ENCODE results near the gene BTN2A1.
"Not testable (repeated sequence)": the region's sequence is repeated elsewhere in the genome, so short reads cannot be mapped to it uniquely, and the experiment has no call there.

Gene BTN2A1

DNA sequence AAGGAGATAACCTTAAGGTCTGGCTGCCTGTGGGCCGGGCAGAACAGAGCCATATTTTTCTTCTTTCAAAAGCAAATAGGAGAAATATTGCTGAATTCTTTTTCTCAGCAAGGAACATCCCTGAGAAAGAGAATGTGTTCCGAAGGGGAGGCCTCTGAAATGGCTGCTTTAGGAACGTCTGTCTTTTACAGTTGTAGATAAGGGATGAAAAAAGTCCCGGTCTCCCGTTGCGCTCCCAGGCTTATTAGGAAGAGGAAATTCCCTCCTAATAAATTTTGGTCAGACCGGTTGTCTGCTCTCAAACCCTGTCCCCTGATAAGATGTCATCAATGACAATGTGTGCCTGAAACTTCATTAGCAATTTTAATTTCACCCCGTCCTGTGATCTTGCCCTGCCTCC lies 24.1 kb upstream of the BTN2A1 start:
- DNase-seq, result not testable (repeated sequence)

DNA sequence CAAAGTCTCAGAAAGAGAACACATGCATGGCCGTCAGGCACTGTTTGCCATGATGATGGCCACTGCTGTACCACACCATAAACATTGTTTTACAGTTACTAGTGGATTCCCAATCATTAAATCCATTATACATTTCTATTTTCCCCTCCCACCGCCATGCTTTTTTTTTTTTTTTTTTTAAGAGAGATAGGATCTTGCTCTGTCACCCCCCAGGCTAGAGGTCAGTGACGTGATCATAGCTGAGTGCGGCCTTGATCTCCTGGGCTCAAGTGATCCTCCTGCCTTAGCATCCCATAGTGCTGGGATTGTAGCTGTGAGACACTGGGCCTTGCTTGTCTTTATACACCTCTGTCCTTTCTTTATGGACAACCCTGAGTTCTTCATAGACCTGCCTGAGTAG lies 21.7 kb upstream of the BTN2A1 start:
- no peak for DNase-seq

DNA sequence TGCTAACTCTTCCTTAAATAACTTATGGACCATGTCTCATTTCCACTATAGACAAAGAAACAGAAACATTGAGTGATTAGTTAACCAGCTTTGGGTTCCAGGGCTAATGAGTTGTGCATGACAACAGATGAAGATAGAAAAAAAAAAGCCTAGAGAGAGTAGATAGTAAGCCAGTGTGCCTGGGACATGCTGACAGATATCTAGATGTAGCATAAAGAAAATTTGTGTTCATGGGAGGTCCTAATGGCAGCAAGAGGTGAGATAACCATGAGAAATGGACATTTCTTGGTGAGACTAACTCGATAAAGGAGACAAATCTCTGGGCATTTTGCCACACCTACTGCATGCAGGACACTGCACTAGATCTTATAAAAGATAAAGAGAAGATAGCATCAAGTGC lies 20.2 kb upstream of the BTN2A1 start:
- no peak for DNase-seq

DNA sequence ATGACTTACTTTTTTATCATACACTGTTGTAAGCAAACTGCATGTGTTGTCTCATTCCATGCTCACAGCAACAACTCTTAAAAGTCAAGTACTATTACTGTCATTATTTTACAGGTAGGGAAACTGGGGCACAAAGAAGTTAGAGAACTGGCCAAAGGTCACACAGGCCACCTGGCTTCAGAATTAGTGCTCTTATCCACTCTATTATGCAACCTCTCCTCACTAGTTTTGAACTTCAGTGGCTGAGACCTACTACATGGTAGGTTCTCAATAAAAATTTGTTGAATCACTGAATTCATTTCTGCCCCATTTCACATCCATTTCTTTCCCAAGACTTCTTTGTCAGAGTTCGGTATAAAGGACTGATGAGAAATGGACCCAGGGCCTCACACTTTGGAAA lies 19.8 kb upstream of the BTN2A1 start:
- DNase-seq, result no peak

DNA sequence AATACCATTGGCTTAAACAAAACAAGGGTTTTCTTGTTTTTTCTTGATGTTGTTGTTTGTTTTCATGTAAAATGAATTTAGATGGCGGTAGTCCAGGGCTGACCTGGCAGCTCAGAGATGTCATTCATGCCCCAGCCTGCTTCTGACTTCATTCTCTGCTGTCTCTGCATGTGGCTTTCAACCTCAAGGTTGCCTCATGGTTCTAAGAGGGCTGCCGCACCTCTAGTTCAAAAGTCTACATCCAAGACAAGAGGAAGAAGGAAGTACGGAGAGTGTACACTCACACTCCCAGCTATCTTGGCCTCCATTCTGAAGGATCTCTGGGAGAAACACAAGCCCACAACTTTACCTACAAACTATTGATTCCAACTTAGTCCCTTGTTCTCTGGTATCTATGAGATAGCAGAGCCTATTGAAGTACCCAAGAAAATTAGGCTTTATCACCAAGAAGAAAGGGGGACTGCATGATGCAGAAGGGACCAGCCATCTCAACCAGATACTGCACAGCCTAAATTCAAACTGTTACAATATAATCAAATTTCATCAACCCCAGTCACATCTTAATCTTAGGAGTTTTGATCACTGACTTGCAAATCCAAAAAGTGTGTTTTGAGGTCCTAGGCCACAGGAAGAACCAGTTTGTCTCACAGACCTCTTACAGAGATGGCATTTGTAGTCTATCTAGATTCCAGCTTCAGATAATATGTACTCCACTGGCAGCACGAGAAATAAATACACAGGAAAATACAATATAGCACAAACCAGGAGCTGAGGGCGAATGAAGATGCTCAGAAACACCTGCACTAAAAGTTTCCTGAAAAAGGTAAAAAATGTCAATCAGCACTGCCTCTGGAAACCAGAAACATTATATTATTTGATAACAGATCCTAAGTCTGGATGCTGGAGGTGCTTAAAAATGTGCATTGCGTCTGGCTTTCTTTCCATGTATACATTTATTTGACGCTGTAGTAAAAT lies 18.3 kb upstream of the BTN2A1 start:
- no peak for DNase-seq

DNA sequence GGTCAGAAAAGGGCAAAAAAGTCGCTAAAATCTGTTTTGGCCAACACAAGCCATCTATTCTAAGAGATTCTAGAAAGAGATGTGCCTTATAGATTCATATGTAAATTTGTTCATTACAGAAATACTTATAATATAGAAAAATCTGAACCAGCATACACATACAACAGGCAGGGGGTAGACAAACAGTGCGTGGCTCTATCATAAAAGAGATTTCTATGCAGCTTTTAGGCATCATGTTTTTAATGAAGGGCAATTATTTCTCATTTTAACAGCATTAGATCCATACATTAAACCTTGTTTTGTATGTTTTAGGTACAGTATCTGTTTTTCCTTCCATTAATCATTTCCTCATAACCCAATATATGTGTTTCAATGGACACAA lies 16.8 kb upstream of the BTN2A1 start:
- DNase-seq, result no peak

DNA sequence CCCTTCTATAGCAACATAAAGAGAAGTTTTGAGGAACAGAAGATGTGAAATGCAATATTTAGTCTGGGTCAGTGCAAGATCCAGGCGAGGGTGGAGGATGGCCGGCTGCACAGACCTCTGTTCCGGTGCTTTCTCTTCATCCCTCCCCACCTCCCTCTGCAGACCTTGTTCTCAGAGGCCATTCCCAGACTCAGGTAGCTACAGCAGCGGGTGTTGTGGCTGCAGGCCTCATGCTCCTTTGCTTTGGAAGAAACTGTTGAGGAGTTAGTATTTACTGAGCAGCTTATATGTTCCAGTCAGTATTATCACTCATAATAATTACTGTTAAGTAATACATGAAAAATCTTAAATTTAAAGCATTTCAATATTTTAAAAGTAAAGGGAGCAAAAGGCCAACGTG lies 15.8 kb upstream of the BTN2A1 start:
- DNase-seq, result no peak

DNA sequence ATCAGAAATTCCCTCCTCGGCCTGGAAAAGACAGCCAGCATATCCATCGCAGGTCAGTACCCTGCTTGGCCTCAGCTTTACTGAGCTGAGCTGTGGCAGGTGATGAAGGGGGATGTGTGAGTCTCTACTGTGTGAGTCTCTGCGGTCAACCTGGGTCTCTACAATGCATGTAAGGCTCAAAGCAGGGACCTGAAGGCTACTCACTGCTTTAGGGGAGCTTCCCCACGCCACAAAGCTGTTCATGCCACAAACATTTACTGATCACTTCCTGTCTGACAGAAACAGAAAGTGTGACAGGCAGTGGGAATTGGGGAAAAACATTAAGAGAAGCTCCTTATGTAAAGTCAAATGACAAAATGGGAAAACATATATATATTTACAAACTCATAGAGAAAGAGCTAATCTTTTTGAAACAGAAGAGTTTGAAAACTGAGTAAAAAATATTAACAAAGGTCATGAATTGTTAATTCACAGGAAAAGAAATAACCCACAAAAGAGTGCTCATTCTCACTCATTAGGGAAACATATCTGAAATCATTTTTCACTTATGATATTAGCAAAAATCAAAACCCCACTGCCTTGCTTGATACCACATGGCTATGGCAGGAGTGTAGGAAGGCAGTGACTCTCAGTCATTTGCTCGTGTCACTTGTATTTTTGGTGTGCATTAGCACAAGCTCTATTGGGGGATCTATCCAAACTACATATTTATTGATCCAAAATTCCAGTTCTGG lies 11.7 kb upstream of the BTN2A1 start:
- DNase-seq, result no peak

DNA sequence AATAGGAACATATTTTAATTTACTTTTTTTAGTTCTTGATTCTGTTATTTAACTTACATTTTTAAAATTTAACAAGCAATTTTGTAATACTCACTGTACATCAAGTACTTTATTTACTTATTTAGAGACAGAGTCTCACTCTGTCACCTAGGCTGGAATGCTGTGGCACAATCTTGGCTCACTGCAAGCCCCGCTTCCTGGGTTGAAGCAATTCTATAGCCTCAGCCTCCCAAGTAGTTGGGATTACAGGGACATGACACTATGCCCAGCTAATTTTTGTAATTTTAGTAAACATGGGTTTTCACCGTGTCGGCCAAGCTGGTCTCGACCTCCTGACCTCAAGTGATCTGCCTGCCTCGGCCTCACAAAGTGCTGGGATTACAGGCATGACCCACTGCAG lies 10.5 kb upstream of the BTN2A1 start:
- no peak for DNase-seq

DNA sequence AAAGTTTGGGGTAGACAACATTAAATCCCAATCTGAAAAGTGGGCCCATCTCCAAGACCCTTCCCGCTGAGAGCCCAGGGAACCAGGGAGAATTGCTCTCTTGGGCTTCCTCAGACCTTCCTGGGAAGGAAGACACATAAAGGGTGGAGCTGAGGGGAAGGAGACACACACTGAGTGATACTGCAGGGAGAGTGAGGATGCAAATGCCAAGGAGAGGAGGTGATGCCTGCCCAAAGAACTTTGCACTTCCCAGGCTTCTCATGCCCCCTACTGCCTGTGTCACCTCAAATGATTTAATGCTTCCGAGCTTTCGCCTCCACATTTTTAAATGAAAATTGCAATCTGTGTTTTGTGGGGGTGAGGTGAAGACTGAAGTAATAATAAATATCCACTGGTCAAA lies 7.5 kb upstream of the BTN2A1 start:
- DNase-seq, result no peak

DNA sequence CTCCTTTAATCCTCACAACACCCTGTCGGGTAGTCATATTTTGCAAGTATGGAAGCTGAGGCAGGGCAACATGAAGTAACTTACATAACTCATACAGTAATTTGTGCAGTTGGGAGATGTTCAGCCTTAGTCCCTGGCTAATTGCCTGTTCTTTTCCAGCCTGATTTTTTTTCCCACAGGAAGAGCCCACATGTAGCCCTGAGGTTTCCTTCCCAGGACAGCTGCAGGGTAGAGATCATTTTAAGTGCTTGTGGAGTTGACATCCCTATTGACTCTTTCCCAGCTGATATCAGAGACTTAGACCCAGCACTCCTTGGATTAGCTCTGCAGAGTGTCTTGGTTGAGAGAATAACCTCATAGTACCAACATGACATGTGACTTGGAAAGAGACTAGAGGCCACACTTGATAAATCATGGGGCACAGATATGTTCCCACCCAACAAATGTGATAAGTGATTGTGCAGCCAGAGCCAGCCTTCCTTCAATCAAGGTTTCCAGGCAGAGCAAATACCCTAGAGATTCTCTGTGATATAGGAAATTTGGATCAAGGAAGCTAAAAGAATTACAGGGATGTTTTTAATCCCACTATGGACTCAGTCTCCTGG lies 5.0 kb upstream of the BTN2A1 start:
- DNase-seq, result no peak

DNA sequence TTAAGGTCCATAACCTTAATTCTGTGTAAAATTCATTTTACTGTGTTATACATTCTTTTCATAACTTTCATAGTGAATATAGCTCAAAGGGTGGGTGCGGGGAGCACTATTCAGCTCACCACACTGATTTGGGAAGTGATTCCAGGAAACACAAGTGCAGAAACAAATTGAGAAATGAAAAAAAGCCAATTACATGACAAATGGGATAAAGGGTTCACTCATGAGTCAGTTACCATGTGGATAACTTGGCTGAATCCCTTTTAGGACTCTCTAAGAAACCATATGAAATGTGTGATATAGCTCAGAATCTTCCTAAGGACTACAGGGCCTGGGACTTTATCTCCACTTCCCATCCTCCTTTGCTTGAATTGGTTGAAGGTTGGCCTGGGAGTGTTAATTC lies 3.1 kb upstream of the BTN2A1 start:
- no peak for DNase-seq

DNA sequence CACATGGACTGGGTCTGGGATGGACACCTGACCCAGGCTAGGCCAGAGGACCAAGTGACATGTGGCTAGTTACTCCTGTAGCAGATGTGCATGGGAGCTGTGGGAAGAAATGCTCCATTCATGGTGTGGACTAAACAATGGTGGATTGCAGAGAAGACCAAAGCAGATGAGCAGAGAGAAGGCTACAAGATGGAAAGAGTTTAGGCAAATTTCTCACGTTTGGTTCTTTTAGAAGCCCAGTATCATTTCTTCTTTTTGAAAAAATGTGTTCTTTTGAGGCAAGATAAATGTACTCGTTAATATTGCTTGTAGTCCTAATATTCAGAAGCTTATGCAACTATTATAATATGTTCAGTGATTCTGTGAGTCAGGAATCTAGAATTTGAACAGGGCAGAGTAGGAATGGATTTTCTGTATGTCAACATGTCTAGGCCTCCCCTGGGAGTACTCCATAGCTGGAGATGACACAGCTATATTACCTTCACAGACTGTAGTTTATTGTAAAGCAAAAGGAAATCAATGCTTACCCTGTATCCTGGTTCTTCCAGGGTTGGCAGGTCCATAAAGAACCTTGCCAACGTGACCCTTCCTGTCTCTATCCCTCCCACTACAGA lies 2.3 kb upstream of the BTN2A1 start:
- DNase-seq, result no peak

DNA sequence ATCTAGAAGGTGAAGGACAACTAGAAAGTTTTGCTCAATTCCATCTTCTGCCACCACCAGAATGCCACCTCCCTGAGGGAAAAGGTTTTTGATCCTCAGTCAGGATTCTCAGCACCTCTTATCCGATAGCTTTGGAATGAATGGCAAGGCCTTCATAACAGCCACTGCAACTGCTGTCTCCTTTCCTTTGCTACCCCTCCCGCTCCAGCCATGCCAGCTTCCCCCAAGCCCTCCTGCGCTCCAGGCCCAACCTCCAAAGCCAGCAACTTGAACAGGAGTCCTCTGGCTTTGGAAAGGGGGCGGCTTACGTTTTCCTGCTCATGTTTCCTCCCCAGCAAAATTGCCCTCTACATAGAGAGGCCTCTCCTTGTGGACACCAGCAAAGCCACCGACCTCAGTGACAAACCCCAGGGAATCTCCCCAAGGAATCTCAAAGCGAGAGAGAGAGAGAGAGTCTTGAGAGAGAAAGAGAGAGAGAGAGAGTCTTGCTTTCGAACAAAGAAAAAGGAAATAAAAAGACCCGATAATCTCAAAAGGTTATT lies 420 bp upstream of the BTN2A1 start:
- DNase-seq, result no peak

DNA sequence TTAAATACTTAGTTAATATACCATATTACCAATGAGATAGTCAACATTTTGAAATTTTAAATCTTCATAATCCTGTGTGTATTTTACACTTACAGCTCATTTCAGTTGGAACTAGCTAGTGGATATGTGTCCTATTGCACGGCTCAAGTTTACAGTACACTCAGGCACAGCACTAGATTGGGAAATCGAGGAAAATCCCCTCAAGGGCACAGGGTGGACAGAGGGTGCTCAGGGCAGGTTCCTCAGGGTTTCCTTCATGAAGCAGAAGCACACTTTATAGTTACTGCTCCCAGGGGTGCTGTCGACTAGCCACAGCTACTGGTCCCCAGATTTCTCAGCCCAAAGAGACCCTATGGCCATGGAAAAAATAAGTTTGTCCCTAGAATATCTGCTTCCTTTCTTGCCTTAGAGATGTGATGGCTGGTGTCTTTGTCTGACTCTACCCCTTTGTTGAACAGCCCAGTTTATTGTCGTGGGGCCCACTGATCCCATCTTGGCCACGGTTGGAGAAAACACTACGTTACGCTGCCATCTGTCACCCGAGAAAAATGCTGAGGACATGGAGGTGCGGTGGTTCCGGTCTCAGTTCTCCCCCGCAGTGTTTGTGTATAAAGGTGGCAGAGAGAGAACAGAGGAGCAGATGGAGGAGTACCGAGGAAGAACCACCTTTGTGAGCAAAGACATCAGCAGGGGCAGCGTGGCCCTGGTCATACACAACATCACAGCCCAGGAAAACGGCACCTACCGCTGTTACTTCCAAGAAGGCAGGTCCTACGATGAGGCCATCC lies 1.5 kb downstream of the BTN2A1 start:
- no peak for DNase-seq

DNA sequence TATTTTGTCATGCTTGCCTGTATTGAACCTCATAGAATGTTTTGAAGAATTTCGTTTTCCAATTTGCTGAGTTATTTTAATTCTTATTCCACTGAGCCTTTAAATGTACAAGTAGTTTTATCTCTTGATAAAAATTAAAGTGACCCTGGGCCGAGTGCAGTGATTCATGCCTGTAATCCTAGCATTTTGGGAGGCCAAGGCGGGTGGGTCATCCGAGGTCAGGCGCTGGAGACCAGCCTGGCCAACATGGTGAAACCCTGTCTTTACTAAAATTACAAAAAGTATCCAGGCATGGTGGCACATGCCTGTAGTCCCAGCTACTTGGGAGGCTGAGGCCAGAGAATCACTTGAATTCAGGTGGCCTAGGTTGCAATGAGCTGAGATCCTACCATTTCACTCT lies 3.6 kb downstream of the BTN2A1 start:
- DNase-seq, result not testable (repeated sequence)

DNA sequence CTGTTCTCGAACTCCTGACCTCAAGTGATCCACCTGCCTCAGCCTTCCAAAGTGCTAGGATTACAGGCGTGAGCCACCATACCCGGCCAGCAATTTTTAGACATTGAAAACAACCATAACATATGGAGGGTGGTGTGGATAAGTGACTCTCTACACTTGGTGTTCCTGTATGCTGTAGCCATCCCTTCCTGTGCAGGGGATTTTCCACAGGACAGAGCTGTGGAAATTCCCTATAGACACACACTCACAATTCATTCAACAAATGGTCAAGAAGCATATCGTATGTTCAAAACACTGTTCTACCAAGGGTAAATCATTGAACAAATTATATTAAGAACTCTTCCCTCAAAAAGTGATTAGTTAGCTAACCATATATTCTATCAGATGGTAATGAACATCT lies 6.3 kb downstream of the BTN2A1 start:
- DNase-seq, result no peak

DNA sequence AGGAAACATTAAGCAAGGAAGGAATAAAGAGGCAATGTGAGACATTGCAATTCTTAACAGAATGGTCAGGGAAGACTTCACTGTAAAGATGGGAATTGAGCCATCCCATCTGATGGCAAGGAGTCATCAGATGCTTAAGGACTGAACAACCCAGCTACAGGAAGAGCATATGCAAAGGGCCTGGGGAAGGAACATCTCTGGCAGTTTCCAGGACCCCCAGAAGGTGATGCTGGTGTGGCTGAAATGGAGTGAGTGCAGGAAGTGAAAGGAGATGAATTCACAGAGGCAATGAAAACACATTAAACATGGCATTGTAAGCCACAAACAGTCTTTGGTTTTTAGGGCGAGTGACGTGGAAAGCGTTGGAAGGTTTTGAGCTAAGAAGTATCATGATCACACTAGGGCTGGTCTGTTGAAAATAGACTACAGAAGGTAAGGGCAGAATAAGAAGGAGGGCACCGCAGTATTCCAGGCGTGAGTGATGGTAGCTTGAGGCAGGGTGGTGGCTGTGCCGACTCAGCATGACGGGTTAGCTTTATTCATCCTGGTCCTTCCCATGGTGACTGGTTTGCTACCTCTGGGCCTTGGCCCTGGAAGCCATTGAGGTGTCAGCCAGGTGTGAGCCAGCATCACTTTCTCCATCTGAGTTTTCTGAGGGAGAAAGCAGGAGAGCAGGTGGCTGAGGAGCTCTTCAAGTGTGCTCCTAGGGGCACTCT lies 6.8 kb downstream of the BTN2A1 start:
- DNase-seq, result no peak

DNA sequence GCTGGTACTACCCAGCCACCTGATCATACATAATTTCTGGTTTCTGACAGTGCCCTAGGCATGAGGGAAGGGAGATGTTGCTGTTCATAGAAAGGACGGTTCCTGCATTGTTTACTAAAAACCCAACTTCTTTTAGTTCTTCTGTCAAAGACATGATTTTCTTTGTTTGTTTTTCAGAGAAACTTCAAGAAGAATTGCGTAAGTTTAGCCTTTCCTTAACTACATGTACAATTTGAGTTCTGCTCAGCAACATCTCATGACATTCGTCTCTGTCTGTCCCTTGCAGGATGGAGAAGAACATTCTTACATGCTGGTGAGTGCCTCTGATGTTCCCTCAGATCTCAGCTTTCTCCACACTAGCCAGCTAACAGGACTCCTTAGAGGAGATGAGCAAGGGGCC lies 8.0 kb downstream of the BTN2A1 start:
- no peak for DNase-seq

DNA sequence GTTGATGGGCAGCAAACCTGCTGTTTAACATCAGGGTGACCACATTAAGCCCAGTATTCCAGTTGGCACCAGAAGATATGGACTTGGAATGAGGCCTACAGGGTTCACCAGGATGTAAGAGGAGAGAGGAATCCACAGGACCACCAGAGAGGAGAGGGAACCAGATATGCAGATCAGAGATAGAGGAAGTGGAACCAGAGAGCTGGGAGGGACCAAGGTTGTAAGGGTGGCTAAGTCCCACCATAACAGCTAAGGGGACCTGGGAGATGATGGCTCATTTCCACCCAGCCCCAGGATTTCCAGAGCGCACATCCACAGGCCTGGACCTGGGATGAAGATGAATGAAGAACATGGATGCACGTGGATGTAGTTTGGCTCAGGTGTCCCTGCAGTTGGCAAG lies 11.1 kb downstream of the BTN2A1 start:
- no peak for DNase-seq

DNA sequence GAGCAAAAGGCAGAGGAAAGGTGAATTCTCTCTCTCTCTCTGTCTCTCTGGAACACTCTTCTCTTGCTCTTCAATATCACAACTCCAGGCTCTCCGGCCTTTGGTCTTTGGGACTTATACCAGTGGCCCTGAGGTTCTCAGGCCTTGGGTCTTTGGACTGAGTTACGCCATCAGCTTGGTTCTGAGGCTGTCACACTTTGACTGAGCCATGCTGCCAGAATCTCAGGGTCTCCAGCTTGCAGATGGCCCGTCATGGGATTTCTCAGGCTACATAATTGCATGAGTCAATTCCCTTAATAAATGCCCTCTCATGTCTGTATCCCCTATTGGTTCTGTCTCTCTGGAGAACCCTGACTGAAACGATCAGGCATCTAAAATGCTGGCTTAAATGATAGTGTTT lies 12.9 kb downstream of the BTN2A1 start:
- DNase-seq, result no peak

DNA sequence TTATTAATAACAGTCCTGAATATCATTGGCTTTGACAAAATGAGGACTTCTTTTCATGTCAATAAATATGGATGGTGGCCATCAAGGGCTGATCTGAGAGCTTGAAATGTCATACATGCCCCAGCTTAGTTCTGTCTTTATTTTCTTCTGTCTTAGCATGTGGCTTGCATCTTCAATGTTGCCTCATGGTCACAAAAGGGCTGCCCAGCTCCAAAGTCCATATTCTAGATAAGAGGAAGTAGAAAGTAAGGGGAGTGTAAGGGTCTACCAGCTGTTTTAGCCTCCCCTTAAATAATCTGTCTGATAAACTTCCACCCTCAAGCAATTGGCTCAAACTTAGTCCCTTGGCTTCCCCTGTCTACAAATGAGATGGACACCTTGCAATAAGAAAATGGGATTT lies 14.2 kb downstream of the BTN2A1 start:
- DNase-seq, result no peak
